Peyer's patch (tissue), 4 donors: ENCODE results near the gene ETFA. TPM values are rescaled to one million over a fixed set of nuclear protein-coding genes. Genes with fewer than 3 reads are reported as not detected.

ENCODE experiments used
- DNase-seq, 3 donors: peaks; one replicate each; pipeline ENCODE4 v3.0.0-alpha.2; 2017 to 2019
- H3K27ac ChIP-seq, 4 donors: fragments of 200-600 bp; sonication (generic); one replicate each; pipeline ENCODE4 v1.5.1; 2016 to 2019
- H3K27me3 ChIP-seq, 2 donors: fragments of 200-600 bp; sonication (generic); one replicate each; pipeline ENCODE4 v1.5.1; 2019
- H3K36me3 ChIP-seq, 3 donors: fragments of 200-600 bp; sonication (generic); one replicate each; pipeline ENCODE4 v1.5.1; 2016 to 2019
- H3K4me1 ChIP-seq, 4 donors: fragments of 200-600 bp; sonication (generic); one replicate each; pipeline ENCODE4 v1.5.1; 2016 to 2019
- H3K4me3 ChIP-seq, 4 donors: fragments of 200-600 bp; sonication (generic); 1 replicate in 3 of 4; 2 replicates in 1 of 4; pipeline ENCODE4 v1.5.1; 2016 to 2019; ENCODE audit warnings: mild to moderate bottlenecking in 1 of 4
- H3K9me3 ChIP-seq, 4 donors: fragments of 200-600 bp; sonication (generic); one replicate each; pipeline ENCODE4 v1.5.1; 2016 to 2019; ENCODE audit warnings: mild to moderate bottlenecking in 1 of 4
- POLR2A ChIP-seq, 2 donors: fragments of 450-650 bp; IDR thresholded peaks; one replicate each; pipeline ENCODE4 v1.5.1; 2017; ENCODE audit warnings: antibody characterized with exemption in 2 of 2, mild to moderate bottlenecking in 2 of 2, moderate library complexity in 2 of 2
- total RNA-seq, 4 donors: library from RNA; depleted of rRNA; stranded (reverse); fragments of >200 nt; gene quantifications; one replicate each; pipeline ENCODE4 v1.1.0, GENCODE V29; 2016
- TF ChIP-seq, protein P1 (sequence below), 6 experiments: fragments of 450-650 bp in 4 of 6; fragments of 200-600 bp in 2 of 6; sonication (generic) in 1 of 6; IDR thresholded peaks; one replicate each; pipeline ENCODE4 v1.5.1; 2017 to 2019; ENCODE audit warnings: antibody characterized with exemption in 6 of 6, mild to moderate bottlenecking in 3 of 6, moderate library complexity in 1 of 6

The ETFA gene
- total RNA-seq, 4 donors from 2014 or later = 110 to 175 (median 163) TPM

DNA sequence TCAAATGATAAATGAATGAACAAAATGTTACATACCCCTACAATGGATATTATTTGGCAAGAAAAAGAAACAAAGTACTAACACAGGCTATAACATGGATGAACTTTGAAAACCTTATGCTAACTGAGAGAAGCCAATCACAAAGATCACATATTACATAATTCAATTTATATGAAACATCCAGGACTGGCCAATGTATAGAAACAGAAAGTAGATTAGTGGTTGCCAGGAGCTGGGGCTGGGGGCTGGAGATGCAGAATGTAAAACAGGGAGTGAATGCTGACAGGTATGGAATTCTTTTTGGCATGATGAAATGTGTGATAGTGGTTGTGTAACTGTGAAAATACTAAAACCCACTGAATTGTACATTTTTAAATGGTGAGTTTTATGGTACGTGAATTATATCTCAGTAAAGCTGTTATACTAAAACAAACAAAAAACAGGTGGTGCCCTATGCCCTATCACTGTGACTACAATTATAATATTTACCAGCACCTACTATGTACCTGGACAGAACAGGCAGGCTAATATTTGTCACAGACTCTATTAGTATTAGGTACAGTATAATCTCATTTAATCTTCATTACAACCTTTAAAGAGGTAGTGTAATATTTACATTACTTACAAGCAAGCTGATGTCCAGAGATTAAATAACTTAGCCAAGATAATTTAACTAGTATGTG lies 90.0 kb downstream of the ETFA start:
- Histone ChIP-seq H3K9me3 (no peaks in the 10 kb centered on the region), H3K4me1 (no peaks in the 10 kb centered on the region), H3K4me3 (no peak overlapping the region), H3K36me3 (peaks cover 0 to 29% (median 0%) of the 10 kb centered on the region in 3 donors), H3K27me3 (no peaks in the 10 kb centered on the region), H3K27ac (no peak overlapping the region)
- no peak for DNase-seq
- TF ChIP-seq, protein P1, sequence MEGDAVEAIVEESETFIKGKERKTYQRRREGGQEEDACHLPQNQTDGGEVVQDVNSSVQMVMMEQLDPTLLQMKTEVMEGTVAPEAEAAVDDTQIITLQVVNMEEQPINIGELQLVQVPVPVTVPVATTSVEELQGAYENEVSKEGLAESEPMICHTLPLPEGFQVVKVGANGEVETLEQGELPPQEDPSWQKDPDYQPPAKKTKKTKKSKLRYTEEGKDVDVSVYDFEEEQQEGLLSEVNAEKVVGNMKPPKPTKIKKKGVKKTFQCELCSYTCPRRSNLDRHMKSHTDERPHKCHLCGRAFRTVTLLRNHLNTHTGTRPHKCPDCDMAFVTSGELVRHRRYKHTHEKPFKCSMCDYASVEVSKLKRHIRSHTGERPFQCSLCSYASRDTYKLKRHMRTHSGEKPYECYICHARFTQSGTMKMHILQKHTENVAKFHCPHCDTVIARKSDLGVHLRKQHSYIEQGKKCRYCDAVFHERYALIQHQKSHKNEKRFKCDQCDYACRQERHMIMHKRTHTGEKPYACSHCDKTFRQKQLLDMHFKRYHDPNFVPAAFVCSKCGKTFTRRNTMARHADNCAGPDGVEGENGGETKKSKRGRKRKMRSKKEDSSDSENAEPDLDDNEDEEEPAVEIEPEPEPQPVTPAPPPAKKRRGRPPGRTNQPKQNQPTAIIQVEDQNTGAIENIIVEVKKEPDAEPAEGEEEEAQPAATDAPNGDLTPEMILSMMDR (IDR thresholded peaks at IDR 0.05) = no peak
- no peak for TF ChIP-seq POLR2A (IDR thresholded peaks at IDR 0.05)

DNA sequence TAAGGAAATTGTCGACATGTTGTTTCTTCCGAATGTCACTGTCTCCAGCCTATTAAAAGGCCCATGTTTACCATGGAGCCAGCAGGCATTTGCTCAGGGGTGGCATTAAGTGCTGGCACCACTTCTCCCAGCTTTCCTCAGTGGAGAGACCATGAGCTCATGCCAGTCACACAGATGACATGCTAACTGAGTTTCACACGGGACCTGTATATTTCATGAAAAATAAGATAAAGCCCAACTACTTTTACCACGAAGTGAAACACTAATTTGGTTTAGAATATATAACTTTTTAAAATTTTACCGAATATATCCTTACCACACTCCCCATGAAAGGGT lies 93.4 kb downstream of the ETFA start:
- TF ChIP-seq, protein P1 (IDR thresholded peaks at IDR 0.05) = no peak
- TF ChIP-seq POLR2A (IDR thresholded peaks at IDR 0.05) = no peak
- Histone ChIP-seq H3K27ac (no peak overlapping the region), H3K9me3 (no peaks in the 10 kb centered on the region), H3K36me3 (peaks cover 0 to 32% (median 0%) of the 10 kb centered on the region in 3 donors), H3K4me1 (no peaks in the 10 kb centered on the region), H3K27me3 (no peaks in the 10 kb centered on the region), H3K4me3 (no peak overlapping the region)
- no peak for DNase-seq

DNA sequence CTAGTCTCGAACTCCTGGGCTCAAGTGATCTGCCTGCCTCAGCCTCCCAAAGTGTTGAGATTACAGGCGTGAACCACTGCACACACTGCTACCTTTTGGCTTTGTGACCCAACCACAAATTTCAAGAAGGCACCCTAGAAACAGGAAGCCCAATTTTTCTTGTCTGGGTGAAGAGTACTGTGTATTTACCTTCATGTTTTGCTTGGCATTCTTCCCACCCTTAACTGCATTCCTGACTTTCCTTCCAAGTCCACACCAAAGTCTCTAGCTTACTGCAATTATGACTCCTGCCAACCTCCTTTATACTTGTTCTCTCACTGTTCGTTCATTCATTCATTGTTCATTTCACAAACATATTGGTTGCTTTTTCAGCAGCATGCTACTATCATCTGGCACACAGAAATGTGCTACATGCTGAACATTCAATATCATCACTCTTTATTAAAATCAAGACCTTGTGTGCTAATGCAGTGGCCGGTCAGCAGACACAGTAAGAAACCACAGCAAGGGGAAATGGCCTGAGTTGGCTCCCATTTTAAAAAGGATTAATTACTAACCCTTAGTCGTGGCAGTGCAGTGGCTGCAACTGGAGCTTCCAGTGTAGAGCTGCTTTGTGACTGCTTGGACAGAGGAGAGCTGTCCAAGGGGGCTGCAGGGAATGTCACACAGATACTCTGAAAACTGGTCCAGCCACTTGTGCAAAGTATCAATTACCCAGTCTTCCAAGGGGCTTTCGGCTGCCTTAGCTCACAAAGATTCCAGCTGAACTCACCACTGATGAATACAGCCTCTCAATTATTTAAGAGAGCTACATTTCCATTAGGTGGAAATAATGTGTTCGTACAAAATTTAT lies 94.0 kb downstream of the ETFA start:
- no peak for TF ChIP-seq POLR2A (IDR thresholded peaks at IDR 0.05)
- TF ChIP-seq, protein P1 (IDR thresholded peaks at IDR 0.05) = no peak
- H3K27me3 ChIP-seq = no peaks in the 10 kb centered on the region
- H3K9me3 ChIP-seq = no peaks in the 10 kb centered on the region
- H3K36me3 ChIP-seq = peaks cover 0 to 34% (median 0%) of the 10 kb centered on the region in 3 donors
- H3K4me3 ChIP-seq = no peak overlapping the region
- H3K4me1 ChIP-seq = no peaks in the 10 kb centered on the region
- H3K27ac ChIP-seq = no peak overlapping the region
- DNase-seq = no peak

DNA sequence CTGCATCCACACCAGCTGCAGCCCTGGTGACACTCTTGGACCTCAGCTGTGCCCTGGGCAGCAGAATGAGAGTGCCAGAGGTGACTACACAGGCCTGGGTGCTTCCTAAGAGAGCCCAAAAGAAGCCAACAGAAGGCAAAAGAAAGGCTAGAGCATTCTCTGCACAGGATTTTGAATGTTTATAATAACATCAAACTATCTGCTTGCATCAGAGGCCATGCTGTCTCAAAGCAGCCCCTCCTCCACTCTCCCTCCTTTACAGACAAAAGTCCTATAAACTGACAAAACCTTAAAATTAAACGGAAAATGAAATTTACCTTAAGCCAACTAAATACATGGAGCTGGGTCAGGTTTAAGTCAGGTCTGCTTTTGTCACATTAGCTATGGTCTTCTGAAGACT lies 95.6 kb downstream of the ETFA start:
- Histone ChIP-seq H3K27me3 (no peaks in the 10 kb centered on the region), H3K36me3 (peaks cover 0 to 50% (median 0%) of the 10 kb centered on the region in 3 donors), H3K9me3 (no peaks in the 10 kb centered on the region), H3K4me3 (no peak overlapping the region), H3K27ac (no peak overlapping the region), H3K4me1 (no peaks in the 10 kb centered on the region)
- TF ChIP-seq POLR2A (IDR thresholded peaks at IDR 0.05) = no peak
- TF ChIP-seq, protein P1 (IDR thresholded peaks at IDR 0.05) = no peak
- no peak for DNase-seq

DNA sequence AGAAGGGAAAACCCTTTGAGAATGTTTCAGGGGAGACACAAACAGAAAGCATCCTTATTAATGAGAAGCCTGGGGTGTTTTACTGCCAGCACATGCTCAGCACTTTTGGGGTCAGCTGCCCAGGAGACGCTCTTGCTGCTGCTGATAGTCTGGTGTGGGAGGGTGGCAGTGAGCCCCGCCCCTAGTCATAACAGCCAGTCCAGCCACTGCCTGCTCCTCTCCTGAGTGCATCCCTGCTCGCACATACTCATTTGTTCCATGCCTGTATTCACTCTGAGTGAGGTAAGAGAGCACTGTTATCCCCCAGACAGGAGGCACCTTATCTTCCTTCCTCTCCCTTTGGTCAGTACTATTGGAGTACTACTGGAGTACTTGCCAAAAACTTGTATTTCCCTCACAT lies 101.3 kb downstream of the ETFA start:
- Histone ChIP-seq H3K9me3 (no peaks in the 10 kb centered on the region), H3K27me3 (no peaks in the 10 kb centered on the region), H3K4me3 (no peak overlapping the region), H3K36me3 (peaks cover 0 to 71% (median 0%) of the 10 kb centered on the region in 3 donors), H3K27ac (no peak overlapping the region), H3K4me1 (no peaks in the 10 kb centered on the region)
- TF ChIP-seq, protein P1 (IDR thresholded peaks at IDR 0.05) = no peak
- no peak for TF ChIP-seq POLR2A (IDR thresholded peaks at IDR 0.05)
- DNase-seq = no peak
